Large intestine (tissue), 3 donors: ENCODE measurements around the gene PET100. TPM values are rescaled to one million over a fixed set of nuclear protein-coding genes. Genes with fewer than 3 reads are reported as not detected.
A peak's percentile ranks its signal among the peaks of the same experiment; 100 is the strongest.

Experiments
- DNase-seq, 2 donors: peaks; one replicate each; pipeline versions ENCODE4 v3.0.0 to v3.0.0-alpha.2; 2013
- H3K27ac ChIP-seq: one replicate; pipeline ENCODE4 v1.5.1; 2013; ENCODE audit warnings: low read length
- H3K27me3 ChIP-seq: 2 replicates; pipeline ENCODE4 v1.6.1; 2013; ENCODE audit warnings: low read length; ENCODE audit not compliant: control insufficient read depth, insufficient read depth
- H3K36me3 ChIP-seq: 2 replicates; pipeline ENCODE4 v1.6.1; 2013; ENCODE audit warnings: low read length; ENCODE audit not compliant: control insufficient read depth, insufficient read depth
- H3K4me1 ChIP-seq: one replicate; pipeline ENCODE4 v1.6.1; 2013; ENCODE audit warnings: low read length; ENCODE audit not compliant: control insufficient read depth, insufficient read depth
- H3K4me3 ChIP-seq: one replicate; pipeline ENCODE4 v1.5.1; 2013; ENCODE audit warnings: low read length
- H3K9me3 ChIP-seq: one replicate; pipeline ENCODE4 v1.6.1; 2013; ENCODE audit warnings: mild to moderate bottlenecking, low read depth, low read length, moderate library complexity; ENCODE audit not compliant: control insufficient read depth
- WGBS: methylation state at CpG from one replicate; pipeline ENCODE4 v1.1.5; 2013; ENCODE audit warnings: low lambda C conversion rate; ENCODE audit not compliant: insufficient coverage; 5-methylcytosine and 5-hydroxymethylcytosine counted together
- polyA plus RNA-seq: library from polyadenylated mRNA; unstranded; fragments of 120-200 nt; gene quantifications from one replicate; pipeline ENCODE4 v1.2.1, GENCODE V29; 2013

PET100 gene
- polyA plus RNA-seq, 1 donor, result 47.5 TPM

- no peaks in the 10 kb centered on the region for H3K4me1 ChIP-seq
- no peaks in the 10 kb centered on the region for H3K9me3 ChIP-seq
- H3K27ac ChIP-seq, result no peak overlapping the region
- DNase-seq, result no peak
- no peaks in the 10 kb centered on the region for H3K27me3 ChIP-seq
- no CpG with 5 or more reads among the region's 57 CpGs for WGBS
- H3K36me3 ChIP-seq, result peaks cover 78% of the 10 kb centered on the region
- H3K4me3 ChIP-seq, result no peak overlapping the region
Measured at GRCh38 chr19:7620442-7621412, 8.9 kb upstream of the PET100 start.

GRCh38 chr19:7622933-7623685 is 6.5 kb upstream of the PET100 start:
- DNase-seq, result no peak
- Histone ChIP-seq H3K27me3 (no peaks in the 10 kb centered on the region), H3K27ac (no peak overlapping the region), H3K9me3 (no peaks in the 10 kb centered on the region), H3K4me1 (no peaks in the 10 kb centered on the region), H3K36me3 (peaks cover 71% of the 10 kb centered on the region), H3K4me3 (no peak overlapping the region)
- WGBS, result no CpG with 5 or more reads among the region's 16 CpGs

GRCh38 chr19:7623725-7624603 is 5.6 kb upstream of the PET100 start:
- Histone ChIP-seq H3K36me3 (peaks cover 63% of the 10 kb centered on the region), H3K4me1 (peaks cover 5% of the 10 kb centered on the region), H3K27me3 (no peaks in the 10 kb centered on the region), H3K27ac (no peak overlapping the region), H3K4me3 (no peak overlapping the region), H3K9me3 (no peaks in the 10 kb centered on the region)
- WGBS, result no CpG with 5 or more reads among the region's 39 CpGs
- DNase-seq, result no peak

- no peaks in the 10 kb centered on the region for H3K9me3 ChIP-seq
- H3K4me3 ChIP-seq, result no peak overlapping the region
- H3K36me3 ChIP-seq, result peaks cover 59% of the 10 kb centered on the region
- no peak overlapping the region for H3K27ac ChIP-seq
- no peaks in the 10 kb centered on the region for H3K27me3 ChIP-seq
- WGBS, result no CpG with 5 or more reads among the region's 17 CpGs
- no peak for DNase-seq
- H3K4me1 ChIP-seq, result peaks cover 5% of the 10 kb centered on the region
Measured at GRCh38 chr19:7624810-7625209, 4.8 kb upstream of the PET100 start.

DNA sequence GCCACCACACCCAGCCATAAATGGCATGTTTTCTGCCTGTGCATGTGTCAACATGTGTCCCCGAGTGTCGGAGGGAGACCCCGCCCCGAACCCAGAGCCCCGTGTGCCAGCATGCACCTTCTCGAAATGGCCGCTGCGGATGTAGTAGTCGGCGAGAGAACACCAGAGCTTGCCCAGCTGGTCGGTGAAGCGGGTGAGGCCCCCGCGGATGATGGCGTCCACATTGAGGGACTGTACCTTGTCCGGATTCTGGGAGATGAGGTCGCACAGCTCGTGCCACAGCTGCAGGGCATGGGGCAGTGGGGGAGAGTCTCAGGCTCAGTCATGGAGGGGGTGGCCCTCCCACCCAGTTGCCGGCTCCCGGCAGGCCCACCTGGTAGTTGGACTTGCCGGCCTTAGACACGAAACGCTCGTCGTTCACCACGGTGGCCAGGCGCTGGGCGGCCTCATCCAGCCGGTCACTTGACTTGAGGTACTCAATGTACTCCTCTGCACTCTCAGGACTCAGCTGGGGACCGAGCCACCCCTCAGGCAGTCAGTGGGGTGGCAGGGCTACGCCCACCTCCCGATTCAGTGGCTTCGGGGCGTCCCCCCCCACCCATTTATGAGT is 3.7 kb upstream of the PET100 start:
- Histone ChIP-seq H3K9me3 (no peaks in the 10 kb centered on the region), H3K27me3 (no peaks in the 10 kb centered on the region), H3K27ac (no peak overlapping the region), H3K4me3 (no peak overlapping the region), H3K36me3 (peaks cover 49% of the 10 kb centered on the region), H3K4me1 (peaks cover 13% of the 10 kb centered on the region)
- DNase-seq, result no peak
- WGBS, result no CpG with 5 or more reads among the region's 34 CpGs

DNA sequence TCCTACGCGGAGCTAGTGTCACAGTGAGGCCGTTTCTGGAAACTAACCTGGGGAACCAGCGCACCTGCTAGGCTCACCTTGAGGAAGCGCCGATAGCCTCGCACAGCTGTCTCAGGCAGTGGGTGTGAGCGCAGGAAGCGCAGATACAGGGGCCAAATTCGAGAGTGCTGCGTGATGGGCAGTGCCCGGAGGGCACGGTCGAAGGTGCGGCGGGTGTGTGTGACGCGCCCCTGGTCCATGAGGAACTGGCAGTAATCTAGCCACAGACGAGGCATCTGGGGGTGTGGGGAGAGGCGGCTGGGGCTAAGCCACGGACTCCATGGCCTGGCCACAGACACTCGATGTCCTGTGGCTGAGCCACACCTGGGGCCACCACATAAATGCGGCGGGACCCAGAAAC is 2.4 kb upstream of the PET100 start:
- peaks cover 13% of the 10 kb centered on the region for H3K4me1 ChIP-seq
- H3K4me3 ChIP-seq, result no peak overlapping the region
- no peaks in the 10 kb centered on the region for H3K27me3 ChIP-seq
- no peaks in the 10 kb centered on the region for H3K9me3 ChIP-seq
- no CpG with 5 or more reads among the region's 24 CpGs for WGBS
- no peak overlapping the region for H3K27ac ChIP-seq
- no peak for DNase-seq
- H3K36me3 ChIP-seq, result peaks cover 46% of the 10 kb centered on the region

- H3K4me3 ChIP-seq, result peak overlapping the region; percentile 87
- no peaks in the 10 kb centered on the region for H3K27me3 ChIP-seq
- no peak for DNase-seq
- H3K4me1 ChIP-seq, result peaks cover 13% of the 10 kb centered on the region
- no CpG with 5 or more reads among the region's 15 CpGs for WGBS
- peak overlapping the region; percentile 29 for H3K27ac ChIP-seq
- H3K36me3 ChIP-seq, result peaks cover 38% of the 10 kb centered on the region
- no peaks in the 10 kb centered on the region for H3K9me3 ChIP-seq
Measured at GRCh38 chr19:7628589-7629311, 843 bp upstream of the PET100 start.

DNA sequence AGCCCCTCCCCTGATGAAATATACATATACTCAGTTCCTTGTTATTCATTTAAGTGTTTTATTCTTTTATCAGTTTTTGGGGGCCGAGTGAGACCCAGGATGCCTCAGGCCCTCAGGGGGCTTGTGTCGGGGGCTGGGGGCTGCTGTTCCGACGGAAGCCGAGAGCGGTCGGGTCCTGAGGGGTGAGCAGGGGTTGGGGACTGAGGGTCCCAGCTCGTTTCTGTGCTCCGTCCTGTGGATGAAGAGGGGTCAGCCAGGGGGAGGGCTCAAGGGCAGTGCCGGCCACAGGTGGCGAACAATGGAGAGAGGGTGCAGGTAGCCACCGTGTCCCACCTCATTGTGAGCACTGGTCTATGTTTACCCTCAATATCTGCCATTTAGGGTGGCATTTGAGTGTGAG is 2.0 kb downstream of the PET100 start:
- Histone ChIP-seq H3K36me3 (peaks cover 17% of the 10 kb centered on the region), H3K4me3 (no peak overlapping the region), H3K4me1 (peaks cover 13% of the 10 kb centered on the region), H3K9me3 (no peaks in the 10 kb centered on the region), H3K27me3 (peaks cover 7% of the 10 kb centered on the region), H3K27ac (no peak overlapping the region)
- WGBS, result no CpG with 5 or more reads among the region's 12 CpGs
- no peak for DNase-seq

GRCh38 chr19:7632340-7633203 is 3.0 kb downstream of the PET100 start:
- peaks cover 12% of the 10 kb centered on the region for H3K36me3 ChIP-seq
- H3K9me3 ChIP-seq, result no peaks in the 10 kb centered on the region
- no peak for DNase-seq
- peaks cover 7% of the 10 kb centered on the region for H3K27me3 ChIP-seq
- peaks cover 16% of the 10 kb centered on the region for H3K4me1 ChIP-seq
- no CpG with 5 or more reads among the region's 40 CpGs for WGBS
- no peak overlapping the region for H3K4me3 ChIP-seq
- H3K27ac ChIP-seq, result no peak overlapping the region
